ENCODE measurements around the gene GSG1. TPM values are rescaled to one million over a fixed set of nuclear protein-coding genes. Genes with fewer than 3 reads are reported as not detected.

The GSG1 gene
- total RNA-seq, 4 donors from 2014 or later = not detected

DNA sequence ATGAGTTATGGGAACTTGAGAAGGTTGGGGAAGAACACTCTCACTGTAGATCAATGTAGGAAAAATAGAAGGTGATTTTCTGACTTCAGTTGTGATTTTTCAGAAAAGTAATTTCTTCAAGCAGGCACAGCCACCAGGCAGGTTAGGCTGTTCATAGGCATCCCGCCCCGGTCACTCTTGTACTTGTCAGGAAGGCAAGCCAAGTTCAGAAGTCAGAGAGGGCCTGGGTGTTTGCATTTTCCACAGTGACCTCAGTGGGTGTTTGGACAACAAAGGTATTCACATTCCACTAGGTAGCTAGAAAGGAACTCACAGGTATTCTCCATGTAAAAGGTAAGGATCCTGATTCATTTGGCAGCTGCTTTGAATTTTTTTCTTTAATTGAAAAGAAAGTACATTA is 62.2 kb downstream of the GSG1 start:
- TF ChIP-seq, protein P1, sequence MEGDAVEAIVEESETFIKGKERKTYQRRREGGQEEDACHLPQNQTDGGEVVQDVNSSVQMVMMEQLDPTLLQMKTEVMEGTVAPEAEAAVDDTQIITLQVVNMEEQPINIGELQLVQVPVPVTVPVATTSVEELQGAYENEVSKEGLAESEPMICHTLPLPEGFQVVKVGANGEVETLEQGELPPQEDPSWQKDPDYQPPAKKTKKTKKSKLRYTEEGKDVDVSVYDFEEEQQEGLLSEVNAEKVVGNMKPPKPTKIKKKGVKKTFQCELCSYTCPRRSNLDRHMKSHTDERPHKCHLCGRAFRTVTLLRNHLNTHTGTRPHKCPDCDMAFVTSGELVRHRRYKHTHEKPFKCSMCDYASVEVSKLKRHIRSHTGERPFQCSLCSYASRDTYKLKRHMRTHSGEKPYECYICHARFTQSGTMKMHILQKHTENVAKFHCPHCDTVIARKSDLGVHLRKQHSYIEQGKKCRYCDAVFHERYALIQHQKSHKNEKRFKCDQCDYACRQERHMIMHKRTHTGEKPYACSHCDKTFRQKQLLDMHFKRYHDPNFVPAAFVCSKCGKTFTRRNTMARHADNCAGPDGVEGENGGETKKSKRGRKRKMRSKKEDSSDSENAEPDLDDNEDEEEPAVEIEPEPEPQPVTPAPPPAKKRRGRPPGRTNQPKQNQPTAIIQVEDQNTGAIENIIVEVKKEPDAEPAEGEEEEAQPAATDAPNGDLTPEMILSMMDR (IDR thresholded peaks at IDR 0.05; ENCODE audit: low read depth) = no peak

DNA sequence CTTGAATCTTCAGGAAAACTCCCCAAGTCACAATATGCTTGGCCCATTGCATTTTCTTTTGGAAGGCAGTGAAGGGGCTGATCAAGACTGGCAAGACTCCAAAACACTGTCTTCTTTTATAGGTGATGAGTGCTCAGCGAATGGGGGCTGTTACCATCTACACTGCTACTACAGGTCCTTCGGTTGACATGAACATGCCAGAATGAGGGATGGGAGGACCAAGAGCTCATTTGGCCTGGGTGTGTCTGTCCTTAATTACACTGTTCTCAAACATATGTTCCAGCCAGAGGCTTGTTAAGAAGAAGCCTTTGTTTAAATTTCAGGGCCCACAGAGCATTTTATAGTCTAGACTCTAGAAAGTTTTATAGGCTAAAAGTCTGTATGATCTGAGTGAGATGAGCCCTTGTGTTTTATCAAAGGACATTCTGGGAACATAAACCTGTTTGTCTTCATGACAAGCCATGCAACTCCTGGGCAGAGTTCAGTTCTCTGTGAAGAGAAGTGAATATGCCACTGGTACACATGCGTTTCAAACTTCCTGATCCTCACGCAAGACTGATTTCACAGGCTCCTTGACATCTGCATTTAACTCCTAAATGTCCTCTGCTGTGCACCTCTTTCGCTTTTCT is 64.0 kb downstream of the GSG1 start:
- TF ChIP-seq, protein P1 (IDR thresholded peaks at IDR 0.05; ENCODE audit: low read depth) = no peak

DNA sequence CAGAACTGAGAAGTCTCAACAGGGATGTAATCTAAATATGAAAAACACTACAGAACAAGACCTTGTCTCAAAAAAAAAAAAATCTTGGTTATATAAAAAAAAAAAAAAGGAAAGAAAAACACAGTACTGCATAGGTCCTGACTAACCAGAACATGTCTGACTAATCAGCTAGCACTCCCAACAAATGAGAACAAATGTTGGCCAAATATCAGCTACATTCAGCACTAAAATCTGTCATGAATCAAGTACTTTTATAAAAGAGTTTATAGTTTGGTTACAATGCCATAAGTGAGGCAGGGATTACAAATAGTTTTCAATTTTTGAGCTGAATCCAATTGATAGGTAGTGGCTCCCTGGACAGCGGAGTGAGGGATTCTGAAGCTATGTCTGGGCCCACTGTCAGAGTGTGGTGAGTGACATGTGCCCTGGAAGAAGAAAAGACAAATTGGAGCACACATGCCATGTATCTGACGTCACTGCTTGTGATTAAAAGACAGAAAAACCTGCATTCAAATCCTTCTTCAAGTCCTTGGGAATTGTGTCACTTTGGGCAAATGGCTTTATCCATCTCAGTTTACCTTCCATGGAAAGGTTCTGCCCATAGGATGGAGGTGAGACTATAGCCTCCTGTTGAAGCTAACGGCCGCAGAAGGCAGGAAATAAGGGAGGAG is 64.8 kb downstream of the GSG1 start:
- TF ChIP-seq, protein P1 (IDR thresholded peaks at IDR 0.05; ENCODE audit: low read depth) = no peak

DNA sequence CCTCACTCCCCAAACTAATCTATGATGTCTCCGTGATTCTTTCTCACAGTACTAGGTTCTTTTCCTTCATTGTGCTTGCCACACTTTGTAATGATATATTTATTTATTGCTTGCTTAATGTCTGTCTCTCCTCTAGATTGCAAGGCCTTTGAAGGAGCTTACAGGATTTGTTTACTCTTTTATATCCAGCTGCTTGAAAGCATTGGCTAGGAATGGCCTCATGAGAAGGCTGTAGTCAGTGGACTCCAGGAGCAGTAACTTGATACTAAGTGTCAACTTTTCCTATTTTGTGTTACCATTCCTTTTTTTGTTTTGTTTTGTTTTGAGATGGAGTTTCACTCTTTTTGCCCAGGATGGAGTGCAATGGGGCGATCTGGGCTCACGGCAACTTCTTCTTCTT is 66.6 kb downstream of the GSG1 start:
- TF ChIP-seq, protein P1 (IDR thresholded peaks at IDR 0.05; ENCODE audit: low read depth) = no peak

Other genes with a start within 250 kb of the GSG1 start
- 10 to 100 TPM in 1 of 4 donors, 1 to 10 TPM in 3; 2.7 to 15.7 (median 5.2) TPM for gene GPRC5A, start 212.1 kb downstream of the GSG1 start, total RNA-seq
- 1 to 10 TPM in 1 of 4 donors, not detected in 3; 1.8 TPM for gene GPRC5D, start 151.5 kb downstream of the GSG1 start, total RNA-seq
- gene HEBP1, start 103.4 kb downstream of the GSG1 start, total RNA-seq = 10 to 100 TPM; 65.4 to 80.1 (median 71.7) TPM
- 1 to 10 TPM; 5.2 to 6.4 (median 5.7) TPM for gene FAM234B, start 59.3 kb downstream of the GSG1 start, total RNA-seq
- gene EMP1, start 93.1 kb upstream of the GSG1 start, total RNA-seq = 100 to 1,000 TPM; 583 to 987 (median 676) TPM

Measured in subcutaneous adipose tissue (tissue), 4 donors.